Measurements from ENCODE around the gene SRGAP1. TPM values are rescaled to one million over a fixed set of nuclear protein-coding genes. Genes with fewer than 3 reads are reported as not detected.

The SRGAP1 gene
- total and polyA plus RNA-seq, 9 of the 15 experiments (the other 6 are each of a cell fraction or from before 2014, with no cell fraction given), result 0.01 to 0.13 (median 0.04) TPM; not detected in 3

DNA sequence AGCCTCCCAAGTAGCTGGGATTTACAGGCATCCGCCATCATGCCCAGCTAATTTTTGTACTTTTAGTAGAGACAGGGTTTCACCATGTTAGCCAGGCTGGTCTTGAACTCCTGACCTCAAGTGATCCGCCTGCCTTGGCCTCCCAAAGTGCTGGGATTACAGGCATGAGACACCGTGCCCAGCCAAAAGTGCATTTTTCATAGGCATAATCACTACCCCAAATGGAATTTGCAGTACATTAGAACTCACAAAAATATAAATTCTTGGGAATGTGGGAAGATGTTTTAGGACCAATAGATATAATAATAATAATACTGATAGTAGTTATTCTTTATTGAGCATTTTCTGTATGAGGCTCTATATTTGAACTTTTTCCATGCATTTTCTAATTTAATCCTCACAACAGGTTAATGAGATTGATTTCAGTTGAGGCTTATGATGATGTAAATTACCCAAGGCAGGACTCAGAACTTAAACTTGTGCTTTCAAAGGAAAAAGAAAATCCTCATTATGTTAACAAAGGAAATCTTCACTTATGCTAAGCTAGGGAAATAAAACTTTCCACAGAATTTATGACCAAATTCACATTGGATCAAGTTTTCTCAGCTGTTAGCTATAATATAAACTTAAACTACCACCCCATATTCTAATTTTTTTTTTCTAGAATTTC, 121.6 kb downstream of the SRGAP1 start (continued):
- TF ChIP-seq, protein P1, sequence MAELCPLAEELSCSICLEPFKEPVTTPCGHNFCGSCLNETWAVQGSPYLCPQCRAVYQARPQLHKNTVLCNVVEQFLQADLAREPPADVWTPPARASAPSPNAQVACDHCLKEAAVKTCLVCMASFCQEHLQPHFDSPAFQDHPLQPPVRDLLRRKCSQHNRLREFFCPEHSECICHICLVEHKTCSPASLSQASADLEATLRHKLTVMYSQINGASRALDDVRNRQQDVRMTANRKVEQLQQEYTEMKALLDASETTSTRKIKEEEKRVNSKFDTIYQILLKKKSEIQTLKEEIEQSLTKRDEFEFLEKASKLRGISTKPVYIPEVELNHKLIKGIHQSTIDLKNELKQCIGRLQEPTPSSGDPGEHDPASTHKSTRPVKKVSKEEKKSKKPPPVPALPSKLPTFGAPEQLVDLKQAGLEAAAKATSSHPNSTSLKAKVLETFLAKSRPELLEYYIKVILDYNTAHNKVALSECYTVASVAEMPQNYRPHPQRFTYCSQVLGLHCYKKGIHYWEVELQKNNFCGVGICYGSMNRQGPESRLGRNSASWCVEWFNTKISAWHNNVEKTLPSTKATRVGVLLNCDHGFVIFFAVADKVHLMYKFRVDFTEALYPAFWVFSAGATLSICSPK (IDR thresholded peaks at IDR 0.05; ENCODE audit: borderline replicate concordance), result no peak
- TF ChIP-seq ELF1 (tag; IDR thresholded peaks at IDR 0.05) (no peak), NR2C1 (IDR thresholded peaks at IDR 0.05) (no peak), NR2C1 (tag; IDR thresholded peaks at IDR 0.05) (no peak), HLTF (IDR thresholded peaks at IDR 0.05) (no peak), ILK (tag; IDR thresholded peaks at IDR 0.05; ENCODE audit: borderline replicate concordance, low read depth) (no peak), EGR1 (conservative IDR thresholded peaks at IDR 0.05) (no peak), NBN (IDR thresholded peaks at IDR 0.05; ENCODE audit: low read depth) (no peak), DDX20 (tag; IDR thresholded peaks at IDR 0.05; ENCODE audit: low read depth) (no peak), BRF1 (IDR thresholded peaks at IDR 0.05; ENCODE audit: borderline replicate concordance, extremely low read depth, insufficient read length) (no peak), BCL6 (CRISPR knock-in tag; IDR thresholded peaks at IDR 0.05) (no peak), HDAC8 (tag; IDR thresholded peaks at IDR 0.05) (no peak)
- TF ChIP-seq, protein P2, sequence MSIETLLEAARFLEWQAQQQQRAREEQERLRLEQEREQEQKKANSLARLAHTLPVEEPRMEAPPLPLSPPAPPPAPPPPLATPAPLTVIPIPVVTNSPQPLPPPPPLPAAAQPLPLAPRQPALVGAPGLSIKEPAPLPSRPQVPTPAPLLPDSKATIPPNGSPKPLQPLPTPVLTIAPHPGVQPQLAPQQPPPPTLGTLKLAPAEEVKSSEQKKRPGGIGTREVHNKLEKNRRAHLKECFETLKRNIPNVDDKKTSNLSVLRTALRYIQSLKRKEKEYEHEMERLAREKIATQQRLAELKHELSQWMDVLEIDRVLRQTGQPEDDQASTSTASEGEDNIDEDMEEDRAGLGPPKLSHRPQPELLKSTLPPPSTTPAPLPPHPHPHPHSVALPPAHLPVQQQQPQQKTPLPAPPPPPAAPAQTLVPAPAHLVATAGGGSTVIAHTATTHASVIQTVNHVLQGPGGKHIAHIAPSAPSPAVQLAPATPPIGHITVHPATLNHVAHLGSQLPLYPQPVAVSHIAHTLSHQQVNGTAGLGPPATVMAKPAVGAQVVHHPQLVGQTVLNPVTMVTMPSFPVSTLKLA (conservative IDR thresholded peaks at IDR 0.05), result no peak

Data from K562 (cell line).